RCC 7860 (cell line): ENCODE data around the gene MRPL48.
"Not testable (repeated sequence)": the region's sequence is repeated elsewhere in the genome, so short reads cannot be mapped to it uniquely, and the experiment has no call there.

Source experiments
- DNase-seq: peaks from one replicate; pipeline ENCODE4 v3.0.0-alpha.2; 2015; ENCODE audit warnings: low spot score
- FAIRE-seq: peaks from 2 replicates; lab custom pipeline; 2012; peaks lifted over from hg19 to GRCh38; lab: Jason Lieb, UNC

MRPL48 gene

DNA sequence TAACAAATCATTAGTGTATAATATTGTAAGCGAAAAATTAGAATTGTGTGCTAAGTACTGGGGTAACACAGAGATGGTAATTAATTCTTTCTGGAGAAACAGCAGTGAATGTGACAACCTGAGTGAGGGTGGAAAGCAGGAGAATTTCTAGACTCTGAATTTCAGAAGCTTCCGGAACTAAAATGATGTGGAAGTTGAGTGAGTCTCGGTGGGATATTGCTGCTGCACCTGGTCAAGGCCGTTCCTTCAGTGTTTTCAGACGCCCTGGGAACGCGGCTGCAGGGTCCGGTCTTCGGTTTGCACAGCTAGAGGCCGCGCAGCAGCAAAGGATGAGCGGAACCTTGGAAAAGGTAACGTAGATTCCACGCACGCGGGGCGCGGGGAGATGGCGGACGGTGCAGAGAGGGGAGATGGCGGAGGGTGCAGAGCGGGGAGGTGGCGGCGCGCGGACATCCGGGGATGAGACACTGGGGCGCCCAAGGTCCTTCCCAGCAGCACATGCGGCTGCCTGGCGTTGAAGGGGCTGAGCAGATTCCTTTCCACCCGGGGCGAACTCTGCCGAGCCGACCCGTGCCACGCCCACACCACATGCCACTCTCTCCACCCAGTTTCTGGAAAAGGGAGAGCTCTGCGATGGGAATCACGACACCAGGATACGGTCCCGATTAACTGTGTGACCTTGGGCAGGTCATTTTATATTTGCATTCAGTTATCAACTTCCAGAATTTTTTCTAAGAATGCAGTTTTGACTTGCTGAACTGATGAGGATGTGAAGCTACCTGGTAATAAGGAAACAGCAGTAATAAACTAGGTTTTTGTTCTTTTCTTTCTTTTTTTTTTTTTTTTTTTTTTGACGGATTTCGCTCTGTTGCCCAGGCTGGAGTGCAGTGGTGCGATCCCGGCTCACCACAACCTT lies at the start of gene MRPL48:
MRPL48 (plus strand) TSS at position 232 of the 916 bp plus-strand sequence; CDS start at position 330, 98 bp downstream.
- DNase-seq (peak; percentile 86), FAIRE-seq (peak; percentile 76)

DNA sequence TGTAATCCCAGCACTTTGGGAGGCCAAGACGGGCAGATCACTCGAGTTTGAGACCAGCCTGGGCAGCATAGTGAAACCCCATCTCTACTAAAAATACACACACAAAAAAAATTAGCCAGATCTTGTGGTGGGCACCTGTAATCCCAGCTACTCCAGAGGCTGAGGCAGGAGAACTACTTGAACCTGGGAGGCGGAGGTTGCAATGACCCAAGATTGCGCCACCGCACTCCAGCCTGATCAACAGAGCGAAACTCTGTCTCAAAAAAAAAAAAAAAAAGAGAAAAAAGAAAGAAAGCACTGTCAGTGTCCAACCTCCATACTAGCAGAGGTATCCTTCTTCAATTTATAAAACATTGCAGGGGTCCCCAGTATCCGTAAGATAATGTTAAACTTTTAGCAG lies 44.6 kb upstream of the MRPL48 start:
- FAIRE-seq = no peak
- no peak for DNase-seq

DNA sequence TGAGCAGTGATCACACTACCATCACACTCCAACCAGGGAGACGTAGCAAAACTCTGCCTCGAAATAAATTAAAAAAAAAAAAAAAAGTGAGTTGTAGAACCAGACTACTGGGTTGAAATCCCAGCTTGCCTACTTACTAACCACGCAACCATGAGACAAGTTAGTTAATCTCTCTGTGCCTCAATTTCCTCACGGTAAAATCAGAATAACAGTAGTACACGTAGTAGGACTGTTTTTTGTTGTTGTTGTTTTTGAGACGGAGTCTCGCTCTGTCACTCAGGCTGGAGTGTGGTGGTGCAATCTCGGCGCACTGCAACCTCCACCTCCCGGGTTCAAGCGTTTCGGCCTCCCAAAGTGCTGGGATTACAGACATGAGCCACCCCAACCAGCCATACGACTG lies 41.0 kb upstream of the MRPL48 start:
- FAIRE-seq (no peak), DNase-seq (no peak)

- DNase-seq = no peak
- no peak for FAIRE-seq
Measured at GRCh38 chr11:73747762-73748161, 39.9 kb upstream of the MRPL48 start.

DNA sequence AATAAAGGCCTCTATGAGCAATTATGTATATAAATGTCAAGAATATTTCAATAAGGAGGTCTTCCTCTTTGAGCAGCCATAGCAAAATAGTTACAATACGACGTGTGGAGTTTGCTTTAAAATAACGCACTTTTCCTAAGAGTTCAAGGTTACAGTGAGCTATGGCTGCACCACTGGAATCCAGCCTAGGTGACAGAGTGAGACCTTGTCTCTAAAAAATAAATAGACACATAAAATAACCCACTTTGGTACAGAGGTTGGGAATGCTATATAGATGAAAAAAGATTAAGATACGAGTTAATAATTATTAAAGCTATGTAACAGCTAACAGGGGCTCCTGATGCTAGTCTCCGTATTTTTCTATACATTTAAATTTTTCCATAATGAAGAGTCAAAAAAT lies 39.4 kb upstream of the MRPL48 start:
- FAIRE-seq (no peak), DNase-seq (no peak)

GRCh38 chr11:73749118-73749517 lies 38.6 kb upstream of the MRPL48 start:
- FAIRE-seq = no peak

DNA sequence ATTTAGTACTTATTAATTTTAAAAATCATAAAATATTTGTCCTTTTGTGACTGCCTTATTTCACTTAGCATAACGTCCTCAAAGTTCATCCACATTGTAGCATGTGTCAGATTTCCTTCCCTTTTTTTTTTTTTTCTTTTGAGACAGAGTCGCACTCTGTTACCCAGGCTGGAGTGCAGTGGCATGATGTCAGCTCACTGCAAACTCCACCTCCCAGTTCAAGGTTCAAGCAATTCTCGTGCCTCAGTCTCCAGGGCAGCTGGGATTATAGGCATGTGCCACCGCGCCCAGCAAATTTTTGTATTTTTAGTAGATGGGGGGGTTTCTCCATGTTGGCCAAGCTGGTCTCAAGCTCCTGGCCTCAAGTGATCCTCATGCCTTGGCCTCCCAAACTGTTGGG lies 37.4 kb upstream of the MRPL48 start:
- FAIRE-seq (no peak), DNase-seq (no peak)

More at GRCh38 chr11:73749118-73749517, 38.6 kb upstream of the MRPL48 start:
- no peak for DNase-seq

DNA sequence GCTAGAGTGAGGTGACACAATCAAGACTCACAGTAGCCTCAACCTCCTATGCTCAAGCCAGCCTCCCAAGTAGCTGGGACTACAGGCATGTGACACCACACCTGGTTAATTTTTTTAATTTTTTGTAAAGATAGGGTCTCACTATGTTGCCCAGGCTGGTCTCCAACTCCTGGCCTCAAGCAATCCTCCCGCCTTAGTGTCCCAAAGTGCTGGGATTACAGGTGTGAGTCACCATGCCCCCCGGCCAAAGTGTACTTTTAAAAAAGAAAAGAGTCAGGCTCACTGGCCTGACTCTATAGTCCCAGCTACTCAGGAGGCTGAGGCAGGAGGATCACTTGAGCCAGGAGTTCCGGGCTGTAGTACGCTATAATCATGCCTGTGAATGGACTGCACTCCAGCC lies 36.8 kb upstream of the MRPL48 start:
- FAIRE-seq, DNase-seq: not testable (repeated sequence)

DNA sequence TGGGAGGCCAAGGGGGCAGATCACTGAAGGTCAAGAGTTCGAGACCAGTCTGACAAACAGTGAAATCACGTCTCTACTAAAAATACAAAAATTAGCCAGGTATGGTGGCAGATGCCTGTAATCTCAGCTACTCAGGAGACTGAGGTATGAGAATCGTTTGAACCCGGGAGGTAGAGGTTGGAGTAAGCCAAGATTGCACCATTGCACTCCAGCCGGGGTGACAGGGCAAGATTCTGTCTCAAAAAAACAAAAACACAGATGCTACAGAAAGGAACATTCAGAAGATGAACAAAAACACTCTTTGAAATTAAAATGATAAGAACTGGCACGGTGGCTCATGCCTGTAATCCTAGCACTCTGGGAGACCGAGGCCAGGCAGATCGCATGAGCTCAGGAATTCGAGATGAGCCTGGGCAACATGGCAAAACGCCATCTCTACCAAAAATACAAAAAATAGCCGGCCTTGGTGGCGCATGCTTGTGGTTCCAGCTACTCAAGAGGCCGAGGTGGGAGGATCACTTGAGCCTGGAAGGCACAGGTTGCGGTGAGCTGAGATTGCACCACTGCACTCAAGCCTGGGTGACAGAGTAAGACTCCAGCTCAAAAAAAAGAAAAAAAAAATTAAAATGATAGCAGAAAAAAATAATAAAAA lies 35.3 kb upstream of the MRPL48 start:
- DNase-seq = no peak
- no peak for FAIRE-seq

DNA sequence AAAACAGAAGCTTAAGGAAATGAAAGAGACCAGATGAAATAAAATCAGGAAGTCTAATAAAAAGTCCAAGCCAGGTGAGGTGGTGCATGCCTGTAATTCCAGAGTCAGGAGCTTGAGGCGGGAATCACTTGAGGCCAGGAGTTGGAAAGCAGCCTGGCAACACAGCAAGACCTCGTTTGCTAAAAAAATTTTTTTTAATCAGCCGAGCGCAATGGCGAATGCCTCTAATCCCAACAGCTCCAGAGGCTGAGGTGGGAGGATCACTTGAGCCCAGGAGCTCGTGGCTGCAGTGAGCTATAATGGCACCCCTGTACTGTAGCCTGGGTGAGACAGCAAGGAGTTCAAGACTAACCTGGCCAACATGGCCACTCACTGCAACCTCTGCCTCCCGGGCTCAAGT lies 34.8 kb upstream of the MRPL48 start:
- DNase-seq (no peak), FAIRE-seq (no peak)

DNA sequence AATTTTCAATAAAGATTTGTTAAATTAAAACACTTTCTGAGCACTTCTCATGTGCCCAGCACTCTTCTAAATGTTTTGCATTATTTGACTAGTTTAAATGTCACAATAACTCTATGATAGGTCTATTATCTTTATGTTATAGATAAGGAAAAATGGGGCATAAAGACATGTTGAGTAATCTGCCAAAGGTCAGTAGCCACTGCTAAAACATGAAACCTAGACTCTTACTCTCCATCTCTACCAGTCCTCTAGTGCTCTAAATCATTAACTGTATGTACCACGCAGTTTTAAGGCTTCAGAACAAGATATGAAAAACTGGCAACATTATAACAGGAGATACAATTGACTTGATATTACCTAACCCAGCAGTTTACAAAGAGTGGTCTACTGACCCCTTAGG lies 33.7 kb upstream of the MRPL48 start:
- DNase-seq (no peak), FAIRE-seq (no peak)

GRCh38 chr11:73755670-73756069 lies 32.0 kb upstream of the MRPL48 start:
- DNase-seq (no peak), FAIRE-seq (no peak)

- DNase-seq = no peak
- FAIRE-seq = no peak
Measured at GRCh38 chr11:73757598-73757997, 30.1 kb upstream of the MRPL48 start.

GRCh38 chr11:73758451-73758850 lies 29.2 kb upstream of the MRPL48 start:
- DNase-seq (no peak), FAIRE-seq (no peak)

- no peak for FAIRE-seq
- DNase-seq = no peak
Measured at GRCh38 chr11:73759610-73760134, 28.0 kb upstream of the MRPL48 start.

- DNase-seq = no peak
- FAIRE-seq = no peak
Measured at GRCh38 chr11:73760135-73760678, 27.5 kb upstream of the MRPL48 start.

- DNase-seq (peak; percentile 98), FAIRE-seq (peak; percentile 74)
Measured at GRCh38 chr11:73760679-73761402, 26.8 kb upstream of the MRPL48 start, which contains the start of gene RAB6A. Gene RAB6A (minus strand): TSS chr11:73761074. CDS start chr11:73760635, 439 bp downstream.

DNA sequence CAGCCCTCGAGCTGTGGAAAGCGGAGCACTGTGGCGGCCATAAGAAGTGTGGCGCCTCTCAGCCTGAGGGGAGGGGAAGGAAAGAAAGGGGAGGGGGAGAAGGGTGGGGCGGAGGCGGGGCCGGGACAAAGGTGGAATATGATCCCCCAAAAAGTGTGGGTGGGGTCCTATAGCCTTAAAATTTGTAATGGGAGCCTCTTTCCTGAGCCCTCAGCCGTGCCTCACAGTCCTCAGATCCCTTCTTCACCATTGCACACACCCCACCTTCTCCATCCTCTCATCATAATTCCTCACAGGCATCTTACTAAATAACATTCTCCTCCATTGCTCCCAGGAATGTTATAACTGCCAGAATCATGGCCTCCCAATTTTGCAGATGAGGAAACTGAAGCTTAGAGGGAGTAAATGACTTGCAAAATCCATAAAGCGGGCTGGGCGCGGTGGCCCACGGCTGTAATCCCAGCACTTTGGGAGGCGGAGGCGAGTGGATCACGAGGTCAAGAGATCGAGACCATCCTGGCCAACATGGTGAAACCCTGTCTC lies 26.2 kb upstream of the MRPL48 start:
- no peak for DNase-seq
- no peak for FAIRE-seq

GRCh38 chr11:73762732-73763131 lies 24.9 kb upstream of the MRPL48 start:
- FAIRE-seq (no peak), DNase-seq (no peak)

DNA sequence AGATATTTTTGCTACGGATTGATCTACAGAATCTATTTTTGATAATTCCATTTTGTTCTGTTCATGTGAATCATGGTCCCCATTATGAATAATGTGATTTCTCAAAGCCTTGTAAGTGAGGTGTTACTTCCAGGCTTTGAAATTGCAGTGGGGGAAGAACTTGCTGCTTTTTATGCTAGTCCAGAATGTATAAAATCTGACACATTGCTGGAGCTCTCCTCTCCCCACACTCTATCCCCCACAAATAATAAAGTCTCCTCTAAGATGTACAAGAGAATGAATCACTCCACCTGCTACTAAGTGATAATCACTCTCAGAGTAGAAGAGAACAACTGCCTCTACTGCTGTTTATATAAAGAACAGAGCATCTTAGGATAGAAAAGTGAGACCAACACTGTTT lies 20.9 kb upstream of the MRPL48 start:
- no peak for FAIRE-seq

More for the DNA sequence above, 20.9 kb upstream of the MRPL48 start:
- DNase-seq = no peak
